PC-9 (cell line): ENCODE results near the gene AMDHD1. TPM values are rescaled to one million over a fixed set of nuclear protein-coding genes. Genes with fewer than 3 reads are reported as not detected.

ENCODE experiments used
- BruUV-seq: library from RNA; stranded (reverse); fragments of 400-500 nt; replicated peaks from 2 replicates; lab custom pipeline; 2021; lab: Mats Ljungman, UMichigan
- CTCF ChIA-PET: fragments of 300-600 bp; sonication (Branson Sonifier 250); formaldehyde crosslinking; loops from one replicate; lab custom pipeline; 2022; ENCODE audit warnings: antibody characterized with exemption; lab: Charles Lee
- POLR2A ChIA-PET: fragments of 300-600 bp; sonication (Branson Sonifier 250); formaldehyde crosslinking; loops from one replicate; lab custom pipeline; 2022; ENCODE audit warnings: antibody characterized with exemption; ENCODE audit not compliant: unreplicated experiment; lab: Charles Lee
- DNase-seq, 2 experiments: peaks; one replicate each; pipeline versions ENCODE4 v3.0.0 to v3.0.0-alpha.2; 2015 to 2022; ENCODE audit warnings: mixed read lengths in 1 of 2
- H2AFZ ChIP-seq: fragments of 200-600 bp; sonication (generic); 2 replicates; pipeline ENCODE4 v1.8.1; 2017; ENCODE audit warnings: antibody characterized with exemption
- H3F3A ChIP-seq: fragments of 200-600 bp; sonication (generic); 2 replicates; pipeline ENCODE4 v1.8.1; 2017; ENCODE audit warnings: antibody characterized with exemption, mild to moderate bottlenecking, low read depth; ENCODE audit not compliant: insufficient read depth
- H3K27ac ChIP-seq: fragments of 200-600 bp; sonication (generic); 2 replicates; pipeline ENCODE4 v1.6.1; 2016; ENCODE audit warnings: mixed run types
- H3K27me3 ChIP-seq: fragments of 200-600 bp; sonication (generic); 2 replicates; pipeline ENCODE4 v1.6.1; 2016; ENCODE audit warnings: low read depth, mixed run types; ENCODE audit not compliant: insufficient read depth
- H3K36me3 ChIP-seq: fragments of 200-600 bp; sonication (generic); 2 replicates; pipeline ENCODE4 v1.6.1; 2016; ENCODE audit warnings: low read depth, mixed run types
- H3K4me1 ChIP-seq: fragments of 200-600 bp; sonication (generic); replicated peaks from 2 replicates; pipeline ENCODE4 v1.6.1; 2016; ENCODE audit warnings: mixed run types; ENCODE audit not compliant: insufficient read depth
- H3K4me2 ChIP-seq: fragments of 200-600 bp; sonication (generic); 2 replicates; pipeline ENCODE4 v1.6.1; 2017; ENCODE audit warnings: mixed run types
- H3K4me3 ChIP-seq: fragments of 200-600 bp; sonication (generic); 2 replicates; pipeline ENCODE4 v1.6.1; 2016; ENCODE audit warnings: mixed run types
- H3K79me2 ChIP-seq: fragments of 200-600 bp; sonication (generic); 2 replicates; pipeline ENCODE4 v1.6.1; 2017; ENCODE audit warnings: low read depth, mixed run types
- H3K9me2 ChIP-seq: fragments of 200-600 bp; sonication (generic); 2 replicates; pipeline ENCODE4 v1.8.1; 2017; ENCODE audit warnings: mild to moderate bottlenecking; ENCODE audit not compliant: insufficient read depth
- H3K9me3 ChIP-seq: fragments of 200-600 bp; sonication (generic); 2 replicates; pipeline ENCODE4 v1.8.1; 2016; ENCODE audit warnings: low read depth; ENCODE audit not compliant: insufficient read depth
- H4K20me1 ChIP-seq: fragments of 200-600 bp; sonication (generic); 2 replicates; pipeline ENCODE4 v1.8.1; 2017; ENCODE audit not compliant: insufficient read depth
- EZH2 ChIP-seq: fragments of 200-600 bp; sonication (generic); IDR thresholded peaks from 2 replicates; pipeline ENCODE4 v1.8.0; 2017; ENCODE audit warnings: antibody characterized with exemption, low read depth
- intact Hi-C: fragments of 100-400 bp; cut with micrococcal nuclease; formaldehyde crosslinking; loops from one replicate; pipeline ENCODE4 v1.10.0; 2022; ENCODE audit not compliant: unreplicated experiment
- total RNA-seq: library from RNA; stranded (reverse); gene quantifications from 2 replicates; pipeline ENCODE4 v1.2.3, GENCODE V29; 2021
- TF ChIP-seq, protein P1 (sequence below): fragments of 200-600 bp; sonication (generic); conservative IDR thresholded peaks from 2 replicates; pipeline ENCODE4 v1.6.1; 2017; ENCODE audit warnings: mixed run types, antibody characterized with exemption, mild to moderate bottlenecking, moderate library complexity

AMDHD1 gene
- total RNA-seq, 1 experiment from 2014 or later: 2.9 TPM

DNA sequence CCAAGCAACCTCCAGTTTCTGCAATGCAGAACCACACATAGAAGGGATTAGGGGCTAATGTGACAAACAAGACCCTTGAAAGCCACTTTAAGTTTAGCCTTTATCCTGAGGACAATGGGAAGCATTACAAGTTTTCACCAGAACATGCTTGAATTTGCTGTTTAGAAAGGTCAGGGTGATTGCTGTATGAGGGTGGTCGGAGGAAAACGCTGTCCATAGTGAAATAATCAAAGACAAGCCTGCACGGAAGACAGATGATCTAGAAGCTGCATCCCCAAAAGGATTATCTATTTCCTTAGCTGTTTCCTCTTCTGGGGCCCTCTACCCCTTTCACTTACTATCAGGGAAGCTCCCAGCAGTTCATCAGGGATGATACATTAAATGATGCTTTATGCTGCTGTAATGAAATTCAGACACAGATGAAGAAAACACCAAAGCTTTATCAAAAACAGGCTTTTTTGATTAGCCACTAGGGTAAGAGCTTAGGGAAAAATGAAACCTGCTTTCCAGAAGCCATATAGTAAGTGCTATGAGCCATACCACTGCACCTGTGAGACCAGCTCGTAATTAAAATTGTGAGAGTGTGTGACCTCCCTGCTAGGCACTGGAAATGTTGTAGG, 46.5 kb downstream of the AMDHD1 start:
- no peak overlapping the region for H3K4me2 ChIP-seq
- TF ChIP-seq, protein P1, sequence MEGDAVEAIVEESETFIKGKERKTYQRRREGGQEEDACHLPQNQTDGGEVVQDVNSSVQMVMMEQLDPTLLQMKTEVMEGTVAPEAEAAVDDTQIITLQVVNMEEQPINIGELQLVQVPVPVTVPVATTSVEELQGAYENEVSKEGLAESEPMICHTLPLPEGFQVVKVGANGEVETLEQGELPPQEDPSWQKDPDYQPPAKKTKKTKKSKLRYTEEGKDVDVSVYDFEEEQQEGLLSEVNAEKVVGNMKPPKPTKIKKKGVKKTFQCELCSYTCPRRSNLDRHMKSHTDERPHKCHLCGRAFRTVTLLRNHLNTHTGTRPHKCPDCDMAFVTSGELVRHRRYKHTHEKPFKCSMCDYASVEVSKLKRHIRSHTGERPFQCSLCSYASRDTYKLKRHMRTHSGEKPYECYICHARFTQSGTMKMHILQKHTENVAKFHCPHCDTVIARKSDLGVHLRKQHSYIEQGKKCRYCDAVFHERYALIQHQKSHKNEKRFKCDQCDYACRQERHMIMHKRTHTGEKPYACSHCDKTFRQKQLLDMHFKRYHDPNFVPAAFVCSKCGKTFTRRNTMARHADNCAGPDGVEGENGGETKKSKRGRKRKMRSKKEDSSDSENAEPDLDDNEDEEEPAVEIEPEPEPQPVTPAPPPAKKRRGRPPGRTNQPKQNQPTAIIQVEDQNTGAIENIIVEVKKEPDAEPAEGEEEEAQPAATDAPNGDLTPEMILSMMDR: no peak
- TF ChIP-seq EZH2: no peak
- H3K4me3 ChIP-seq: no peak overlapping the region
- no peak overlapping the region for H2AFZ ChIP-seq
- H4K20me1 ChIP-seq: no peaks in the 10 kb centered on the region
- BruUV-seq: no TSS peak
- H3K9me2 ChIP-seq: no peaks in the 10 kb centered on the region
- no peak overlapping the region for H3K27ac ChIP-seq
- POLR2A ChIA-PET: interaction anchor here (0.6 kb wide), 1 partner anchor 729 kb away, joined by 3 read pairs; no protein-coding TSS in a partner anchor
- H3F3A ChIP-seq: no peaks in the 10 kb centered on the region
- CTCF ChIA-PET: no interaction called here
- H3K4me1 ChIP-seq: no peaks in the 10 kb centered on the region
- no peaks in the 10 kb centered on the region for H3K27me3 ChIP-seq
- intact Hi-C loops: no loop called here
- no peaks in the 10 kb centered on the region for H3K79me2 ChIP-seq
- no peaks in the 10 kb centered on the region for H3K36me3 ChIP-seq
- no peaks in the 10 kb centered on the region for H3K9me3 ChIP-seq
- DNase-seq: no peak

DNA sequence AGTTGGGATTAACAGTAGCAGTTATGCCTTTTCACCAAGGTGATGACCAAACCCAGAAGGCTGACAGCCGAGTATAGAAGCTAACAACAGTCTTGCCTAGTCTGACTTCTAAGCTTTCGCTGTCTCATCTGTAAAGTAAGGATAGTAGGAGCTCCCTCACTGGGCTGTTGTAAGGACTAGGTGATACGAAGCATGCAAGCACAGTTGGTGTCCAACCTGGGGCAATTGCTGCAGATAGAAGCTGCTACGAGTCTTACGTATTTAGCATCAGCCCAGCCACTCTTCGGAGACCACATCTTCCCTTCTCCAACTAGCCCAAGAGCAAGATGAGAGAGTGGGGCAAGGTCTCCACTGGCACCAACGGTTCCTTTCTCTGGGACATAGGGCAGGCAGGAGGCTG, 47.0 kb downstream of the AMDHD1 start:
- intact Hi-C loops: no loop called here
- Histone ChIP-seq H3K4me1 (no peaks in the 10 kb centered on the region; the same call in 1 of the 2 replicates), H3K36me3 (no peaks in the 10 kb centered on the region), H2AFZ (no peak overlapping the region), H3K9me2 (no peaks in the 10 kb centered on the region), H3K4me3 (no peak overlapping the region), H4K20me1 (no peaks in the 10 kb centered on the region), H3K27ac (no peak overlapping the region), H3K4me2 (no peak overlapping the region), H3K9me3 (no peaks in the 10 kb centered on the region), H3K79me2 (no peaks in the 10 kb centered on the region), H3K27me3 (no peaks in the 10 kb centered on the region), H3F3A (peaks cover 3% of the 10 kb centered on the region; the same call in 1 of the 2 replicates)
- BruUV-seq: no TSS peak
- CTCF ChIA-PET: no interaction called here
- no peak for TF ChIP-seq EZH2
- TF ChIP-seq, protein P1: no peak
- DNase-seq: no peak
- POLR2A ChIA-PET: interaction anchor here (0.6 kb wide), 1 partner anchor 729 kb away, joined by 3 read pairs; no protein-coding TSS in a partner anchor

DNA sequence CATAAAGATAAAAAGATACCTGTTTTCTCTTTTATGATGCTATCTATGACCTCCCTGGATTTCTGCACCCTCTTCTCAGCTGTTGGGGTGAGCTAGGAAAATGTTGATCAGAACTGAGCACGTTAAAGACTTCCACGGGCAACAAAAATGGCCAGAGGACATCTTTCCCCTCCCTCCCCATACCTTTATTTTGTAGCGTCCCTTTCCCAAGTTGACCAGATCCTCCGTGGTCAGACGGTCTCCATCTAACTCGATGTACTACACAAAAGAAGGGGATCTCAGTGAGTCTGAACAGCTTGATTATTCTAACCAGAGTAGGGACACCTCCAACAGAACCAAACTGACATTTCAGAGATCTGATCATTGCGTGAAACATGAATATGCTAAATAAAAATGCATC, 50.8 kb downstream of the AMDHD1 start:
- BruUV-seq: no TSS peak
- Histone ChIP-seq H4K20me1 (no peaks in the 10 kb centered on the region), H3K9me2 (no peaks in the 10 kb centered on the region), H3K27me3 (no peaks in the 10 kb centered on the region), H2AFZ (no peak overlapping the region), H3F3A (peaks cover 32% of the 10 kb centered on the region), H3K4me3 (no peak overlapping the region), H3K4me1 (peaks cover 37% of the 10 kb centered on the region), H3K27ac (no peak overlapping the region), H3K4me2 (no peak overlapping the region), H3K79me2 (no peaks in the 10 kb centered on the region), H3K36me3 (no peaks in the 10 kb centered on the region), H3K9me3 (no peaks in the 10 kb centered on the region)
- intact Hi-C loops: no loop called here
- TF ChIP-seq EZH2: no peak
- TF ChIP-seq, protein P1: no peak
- ChIA-PET POLR2A (interaction anchor here (0.6 kb wide), 1 partner anchor 19 kb away, joined by 3 read pairs; no protein-coding TSS in a partner anchor), CTCF (no interaction called here)
- DNase-seq: no peak
